Upper lobe of right lung (tissue), 1 donor: ENCODE data around the gene C12orf42. TPM values are rescaled to one million over a fixed set of nuclear protein-coding genes. Genes with fewer than 3 reads are reported as not detected.
A peak's percentile ranks its signal among the peaks of the same experiment; 100 is the strongest.

ENCODE experiments used
- ATAC-seq: fragments of 200-7000 bp; cut with Tn5 transposase; one replicate; pipeline ENCODE4 v1.9.1; 2020; ENCODE audit warnings: mild to moderate bottlenecking, moderate library complexity
- DNase-seq: peaks from one replicate; pipeline ENCODE4 v3.0.0-alpha.2; 2020
- H3K27ac ChIP-seq: fragments of 200-600 bp; one replicate; pipeline ENCODE4 v1.8.0; 2022
- H3K27me3 ChIP-seq: fragments of 200-600 bp; one replicate; pipeline ENCODE4 v1.8.0; 2022; ENCODE audit warnings: mild to moderate bottlenecking
- H3K36me3 ChIP-seq: fragments of 200-600 bp; one replicate; pipeline ENCODE4 v1.8.0; 2022
- H3K4me1 ChIP-seq: fragments of 200-600 bp; one replicate; pipeline ENCODE4 v1.8.0; 2022
- H3K4me3 ChIP-seq: fragments of 200-600 bp; one replicate; pipeline ENCODE4 v1.8.0; 2022; ENCODE audit warnings: mild to moderate bottlenecking
- H3K9me3 ChIP-seq: fragments of 200-600 bp; one replicate; pipeline ENCODE4 v1.8.0; 2022
- CTCF ChIP-seq: fragments of 200-600 bp; IDR thresholded peaks from one replicate; pipeline ENCODE4 v1.8.0; 2022; ENCODE audit warnings: antibody characterized with exemption
- intact Hi-C: fragments of 100-400 bp; cut with DNase I; formaldehyde crosslinking; loops from one replicate; pipeline ENCODE4 v1.11.0; 2022
- total RNA-seq: library from RNA; stranded (reverse); fragmentation: NEBNext Ultra II Directional; extraction: Animal tissue kit (Norgen Biotek cat#: 25700); gene quantifications from one replicate; pipeline ENCODE4 v1.2.1, GENCODE V29; 2021
- donor health status: DM: no; HTN: yes; CAD: no; lungs with severe emphysema.

C12orf42 gene
- total RNA-seq, 1 donor from 2014 or later, result not detected

GRCh38 chr12:103379670-103380069, 116.1 kb downstream of the C12orf42 start:
- Histone ChIP-seq H3K27me3 (no peaks in the 10 kb centered on the region), H3K4me3 (no peak overlapping the region), H3K4me1 (no peaks in the 10 kb centered on the region), H3K9me3 (no peaks in the 10 kb centered on the region), H3K27ac (no peak overlapping the region), H3K36me3 (no peaks in the 10 kb centered on the region)
- no peak for ATAC-seq
- no peak for DNase-seq
- TF ChIP-seq CTCF, result no peak
- intact Hi-C loops, result no loop called here

- H3K4me3 ChIP-seq, result no peak overlapping the region
- no peak overlapping the region for H3K27ac ChIP-seq
- ATAC-seq (peak; percentile 72), DNase-seq (no peak)
- intact Hi-C loops, result no loop called here
- no peaks in the 10 kb centered on the region for H3K9me3 ChIP-seq
- H3K4me1 ChIP-seq, result no peaks in the 10 kb centered on the region
- no peaks in the 10 kb centered on the region for H3K27me3 ChIP-seq
- H3K36me3 ChIP-seq, result no peaks in the 10 kb centered on the region
- TF ChIP-seq CTCF, result no peak
Observed at GRCh38 chr12:103373088-103373523, 122.7 kb downstream of the C12orf42 start.

GRCh38 chr12:103369929-103370328, 125.8 kb downstream of the C12orf42 start:
- H3K27ac ChIP-seq, result no peak overlapping the region
- no peak for TF ChIP-seq CTCF
- intact Hi-C loops, result no loop called here
- H3K9me3 ChIP-seq, result no peaks in the 10 kb centered on the region
- no peak for DNase-seq
- no peak for ATAC-seq
- no peaks in the 10 kb centered on the region for H3K4me1 ChIP-seq
- no peak overlapping the region for H3K4me3 ChIP-seq
- H3K36me3 ChIP-seq, result no peaks in the 10 kb centered on the region
- no peaks in the 10 kb centered on the region for H3K27me3 ChIP-seq

- no peak for DNase-seq
- H3K27ac ChIP-seq, result no peak overlapping the region
- H3K27me3 ChIP-seq, result no peaks in the 10 kb centered on the region
- no peak for ATAC-seq
- H3K4me3 ChIP-seq, result no peak overlapping the region
- TF ChIP-seq CTCF, result no peak
- H3K36me3 ChIP-seq, result no peaks in the 10 kb centered on the region
- H3K9me3 ChIP-seq, result no peaks in the 10 kb centered on the region
- no peaks in the 10 kb centered on the region for H3K4me1 ChIP-seq
- intact Hi-C loops, result no loop called here
Observed at GRCh38 chr12:103368167-103368566, 127.6 kb downstream of the C12orf42 start.

GRCh38 chr12:103354403-103354802, 141.4 kb downstream of the C12orf42 start:
- no peaks in the 10 kb centered on the region for H3K4me1 ChIP-seq
- no peak for TF ChIP-seq CTCF
- intact Hi-C loops, result no loop called here
- no peak for ATAC-seq
- no peak overlapping the region for H3K4me3 ChIP-seq
- H3K27me3 ChIP-seq, result no peaks in the 10 kb centered on the region
- no peaks in the 10 kb centered on the region for H3K36me3 ChIP-seq
- DNase-seq, result no peak
- H3K9me3 ChIP-seq, result no peaks in the 10 kb centered on the region
- no peak overlapping the region for H3K27ac ChIP-seq

GRCh38 chr12:103353913-103354312, 141.9 kb downstream of the C12orf42 start:
- no peak for DNase-seq
- H3K4me3 ChIP-seq, result no peak overlapping the region
- H3K9me3 ChIP-seq, result no peaks in the 10 kb centered on the region
- no peak overlapping the region for H3K27ac ChIP-seq
- no peak for TF ChIP-seq CTCF
- no peaks in the 10 kb centered on the region for H3K27me3 ChIP-seq
- H3K36me3 ChIP-seq, result no peaks in the 10 kb centered on the region
- intact Hi-C loops, result no loop called here
- ATAC-seq, result no peak
- H3K4me1 ChIP-seq, result no peaks in the 10 kb centered on the region
